ENCODE measurements around the gene EGFL8.

EGFL8 gene

DNA sequence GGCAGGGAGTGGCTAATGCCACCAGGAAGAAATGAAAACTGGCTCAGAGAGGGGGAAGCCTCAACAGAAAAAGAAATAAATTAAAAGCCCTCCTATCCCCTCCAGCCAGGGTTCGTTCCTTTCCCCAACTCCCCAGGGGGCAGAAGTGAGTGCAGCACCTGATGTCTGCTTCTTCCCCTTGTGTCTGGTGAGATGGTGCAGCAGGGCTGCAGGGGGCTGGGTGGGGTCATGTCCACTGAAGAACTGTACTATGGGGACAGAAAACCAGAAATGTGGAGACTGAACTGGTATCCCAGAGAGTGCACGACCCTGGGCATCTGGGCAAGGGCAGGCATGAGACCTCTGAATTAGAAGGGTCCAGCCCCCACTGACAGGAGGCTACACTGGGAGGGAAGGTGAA, 4.0 kb downstream of the EGFL8 start:
- no peak for DNase-seq (ENCODE audit: low spot score)

GRCh38 chr6:32168807-32169591, 4.6 kb downstream of the EGFL8 start:
- no peak for DNase-seq (ENCODE audit: low spot score)

GRCh38 chr6:32170294-32170693, 5.9 kb downstream of the EGFL8 start:
- DNase-seq (ENCODE audit: low spot score) = no peak

DNA sequence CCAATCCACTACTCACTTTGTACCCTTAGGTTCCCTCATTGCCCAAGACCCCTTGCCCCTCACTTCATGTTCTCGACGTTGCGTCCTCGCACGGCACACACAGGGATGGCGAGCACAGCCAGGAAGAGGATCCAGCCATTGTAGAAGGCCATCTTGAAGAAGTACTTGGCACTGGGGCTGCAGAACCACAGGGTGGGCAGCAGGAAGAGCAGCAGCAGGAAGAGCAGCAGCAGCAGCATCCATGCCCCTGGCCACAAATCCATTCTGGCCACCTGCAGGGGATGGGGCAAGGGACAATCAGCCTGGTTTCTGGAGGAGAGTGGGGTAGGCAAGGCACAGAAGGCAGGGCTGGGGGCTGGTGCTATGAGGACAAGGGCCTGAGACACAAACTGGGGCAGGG, 6.8 kb downstream of the EGFL8 start:
- DNase-seq (ENCODE audit: low spot score) = no peak

DNA sequence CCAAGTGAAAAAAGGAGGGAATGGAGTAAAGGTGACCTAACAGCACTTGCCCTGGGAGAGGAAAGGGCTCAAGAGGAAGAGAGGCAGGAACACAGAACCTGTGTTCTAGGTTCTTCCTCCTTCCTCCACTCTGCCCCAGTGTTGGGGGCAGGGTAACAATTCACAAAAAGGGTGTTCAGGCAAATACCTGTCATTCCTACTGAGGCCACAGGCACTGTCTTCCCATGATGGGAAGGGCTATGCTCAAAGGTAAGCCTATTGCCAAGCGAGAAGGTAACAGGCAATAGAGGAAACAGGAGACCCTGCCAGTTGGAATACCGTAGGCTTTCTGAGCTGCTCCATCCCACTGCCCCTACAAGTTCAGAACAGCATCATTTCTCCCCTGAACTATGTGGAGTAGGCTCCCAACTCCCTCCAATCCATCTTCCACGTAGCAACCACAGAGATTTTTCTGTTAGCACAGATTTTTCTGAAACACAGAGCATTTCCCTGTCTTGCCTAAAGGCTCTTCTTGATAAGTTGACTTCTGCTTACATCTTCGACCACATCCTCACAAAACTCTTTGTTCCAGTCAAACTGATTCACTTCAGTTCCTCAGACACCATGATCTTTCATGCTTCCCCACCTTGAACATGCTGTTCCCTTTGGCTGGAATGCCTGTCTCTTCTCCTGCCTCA, 8.8 kb downstream of the EGFL8 start:
- DNase-seq (ENCODE audit: low spot score) = no peak

DNA sequence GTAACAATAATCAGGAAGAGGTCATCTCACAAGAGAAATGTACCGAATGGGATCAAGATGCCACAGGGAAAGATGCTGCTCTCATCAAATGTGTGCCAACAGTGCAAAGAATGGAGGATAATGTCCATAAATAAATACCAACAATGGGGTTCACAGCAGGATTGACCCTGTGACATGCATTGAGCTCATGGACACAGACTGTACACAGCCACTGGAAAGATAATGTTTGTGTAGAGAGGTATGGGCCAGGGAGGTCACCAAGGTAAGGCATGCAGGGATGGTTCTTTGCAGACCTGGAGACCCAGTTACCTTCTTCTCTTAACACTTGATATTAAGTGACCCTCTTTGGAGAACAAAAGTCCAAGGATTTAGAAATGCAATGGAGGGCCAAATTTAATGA, 10.0 kb downstream of the EGFL8 start:
- DNase-seq (ENCODE audit: low spot score) = no peak

- no peak for DNase-seq (ENCODE audit: low spot score)
Measured at GRCh38 chr6:32175322-32175710, 10.9 kb downstream of the EGFL8 start.

- peak; percentile 98 for DNase-seq (ENCODE audit: low spot score)
Measured at GRCh38 chr6:32175711-32176475, 11.5 kb downstream of the EGFL8 start, which contains the start of gene AGPAT1. TSS of gene AGPAT1 (minus strand) at chr6:32176084. CDS start at chr6:32171496, 4,588 bp downstream.

GRCh38 chr6:32176476-32177182, 12.2 kb downstream of the EGFL8 start:
- DNase-seq (ENCODE audit: low spot score) = no peak

- DNase-seq (ENCODE audit: low spot score) = peak; percentile 53
Measured at GRCh38 chr6:32177183-32177787, 12.9 kb downstream of the EGFL8 start.

DNA sequence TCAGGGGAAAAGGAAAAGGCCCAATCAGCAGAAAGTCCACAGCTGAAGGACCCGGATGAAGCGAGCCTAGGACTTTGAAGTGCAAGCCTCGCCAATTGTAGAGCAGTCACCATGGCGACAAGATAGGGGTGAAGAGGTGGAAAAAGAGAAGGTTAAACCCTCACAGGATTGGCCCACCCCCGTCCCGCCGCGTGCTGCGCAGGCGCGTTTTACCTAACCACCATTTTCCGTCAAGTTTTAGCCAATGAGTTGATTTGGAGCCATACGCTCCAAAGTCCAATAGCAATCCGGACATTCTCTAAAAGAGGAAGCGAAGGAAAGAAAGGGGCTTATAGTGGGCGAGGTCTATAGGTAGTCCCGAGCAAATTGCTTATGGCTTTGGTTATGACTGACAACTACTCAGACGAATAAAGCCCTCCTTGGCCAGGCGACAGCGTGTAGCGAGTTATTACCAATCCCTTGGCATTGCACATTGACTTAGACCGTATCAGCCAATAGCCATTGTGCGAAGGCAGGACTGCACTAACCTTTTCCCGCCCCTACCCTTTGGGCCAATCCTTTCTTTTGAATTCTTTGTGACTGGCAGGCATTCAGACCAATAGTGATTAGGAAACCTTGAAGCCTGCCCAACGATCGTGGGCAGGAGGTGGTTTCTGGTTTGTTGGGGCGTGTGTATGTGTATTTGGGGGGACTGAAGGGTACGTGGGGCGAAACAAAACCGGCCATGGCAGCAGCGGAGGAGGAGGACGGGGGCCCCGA, 13.6 kb downstream of the EGFL8 start, which contains the start of gene RNF5:
RNF5 (plus strand) TSS at position 618 of the 759 bp plus-strand sequence; CDS start at position 725, 107 bp downstream.
- peak; percentile 99 for DNase-seq (ENCODE audit: low spot score)

DNA sequence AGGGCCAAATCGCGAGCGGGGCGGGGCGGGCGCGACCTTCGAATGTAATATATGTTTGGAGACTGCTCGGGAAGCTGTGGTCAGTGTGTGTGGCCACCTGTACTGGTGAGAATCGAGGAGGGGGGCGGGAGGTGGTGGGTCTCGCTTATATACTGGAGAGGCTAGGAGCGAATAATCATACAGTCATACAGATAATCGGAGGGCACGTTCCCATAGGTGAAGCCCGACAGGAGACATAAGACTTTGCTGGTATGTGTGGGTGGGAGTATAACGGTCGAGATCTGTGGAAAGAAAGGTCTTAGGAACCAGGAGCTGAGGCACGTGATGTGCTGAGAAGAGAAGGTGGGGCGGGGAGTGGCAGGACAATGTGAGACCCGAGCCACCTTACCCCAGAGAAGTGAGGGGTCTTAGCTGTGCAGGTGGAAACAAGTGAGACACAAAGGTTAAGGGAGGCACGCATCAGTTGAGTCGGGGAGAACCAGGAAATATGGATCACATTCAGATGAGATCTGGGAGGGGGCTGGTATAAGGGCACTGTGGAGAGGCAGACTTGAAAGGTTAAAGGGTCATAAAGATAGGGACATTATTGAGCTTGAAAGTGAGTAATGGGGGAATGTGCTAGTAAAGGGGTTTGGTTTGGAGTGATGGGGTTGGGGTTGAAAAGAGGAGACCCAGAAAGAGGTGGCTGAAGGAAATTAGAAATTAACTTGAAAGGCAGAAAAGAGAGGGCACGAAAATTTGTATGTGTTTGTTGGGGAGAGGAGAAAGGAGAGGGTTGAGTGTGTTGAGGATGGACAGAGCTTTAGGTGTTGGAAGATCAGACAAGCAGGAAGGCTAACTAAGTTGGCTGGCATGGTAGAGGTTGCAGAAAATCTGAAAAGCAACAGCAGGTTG, 14.4 kb downstream of the EGFL8 start:
- no peak for DNase-seq (ENCODE audit: low spot score)

DNA sequence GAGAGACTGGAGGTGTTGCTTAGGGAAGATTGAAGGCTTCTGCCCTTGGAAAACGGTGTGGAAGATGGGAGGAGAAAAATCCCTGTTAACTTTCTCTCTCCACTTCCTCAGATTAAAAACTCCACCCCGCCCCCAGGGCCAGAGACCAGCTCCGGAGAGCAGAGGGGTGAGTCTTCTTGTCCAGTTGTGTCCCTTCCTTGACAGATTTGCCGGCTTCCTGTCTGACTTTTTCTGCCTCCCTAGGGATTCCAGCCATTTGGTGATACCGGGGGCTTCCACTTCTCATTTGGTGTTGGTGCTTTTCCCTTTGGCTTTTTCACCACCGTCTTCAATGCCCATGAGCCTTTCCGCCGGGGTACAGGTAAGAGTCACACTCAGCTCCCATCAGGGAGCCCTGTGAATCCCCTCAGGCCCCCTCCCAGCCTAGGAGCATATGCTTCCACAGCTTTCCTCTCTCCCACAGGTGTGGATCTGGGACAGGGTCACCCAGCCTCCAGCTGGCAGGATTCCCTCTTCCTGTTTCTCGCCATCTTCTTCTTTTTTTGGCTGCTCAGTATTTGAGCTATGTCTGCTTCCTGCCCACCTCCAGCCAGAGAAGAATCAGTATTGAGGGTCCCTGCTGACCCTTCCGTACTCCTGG, 15.5 kb downstream of the EGFL8 start:
- no peak for DNase-seq (ENCODE audit: low spot score)

GRCh38 chr6:32181148-32181702, 16.8 kb downstream of the EGFL8 start:
- no peak for DNase-seq (ENCODE audit: low spot score)

DNA sequence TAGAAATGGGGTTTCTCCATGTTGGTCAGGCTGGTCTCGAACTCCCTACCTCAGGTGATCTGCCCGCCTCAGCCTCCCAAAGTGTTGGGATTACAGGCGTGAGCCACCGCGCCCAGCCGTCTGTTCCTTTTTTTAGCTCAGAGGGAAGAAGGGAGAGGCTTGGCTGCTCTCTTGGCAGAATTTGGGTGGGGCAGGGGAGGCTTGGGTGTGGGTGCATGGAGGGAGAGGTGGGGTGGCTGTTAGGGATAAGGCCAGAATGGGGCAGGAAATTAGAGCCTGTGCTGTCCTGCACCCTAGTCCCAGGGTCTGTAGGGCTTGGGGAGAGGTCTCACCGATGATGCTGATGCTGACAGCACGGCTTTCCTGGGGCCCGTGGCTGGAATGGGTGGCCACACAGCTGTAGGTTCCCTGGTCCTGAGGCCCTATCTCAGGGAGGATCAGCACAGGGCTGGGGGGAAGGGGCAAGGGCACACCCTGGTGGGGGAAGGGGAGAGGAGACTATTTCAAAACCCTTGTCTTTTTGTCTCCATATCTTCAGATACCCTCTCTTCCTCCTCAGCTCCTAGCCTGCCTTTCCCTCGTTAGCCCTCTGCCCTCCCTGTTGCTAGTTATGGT, 17.6 kb downstream of the EGFL8 start:
- DNase-seq (ENCODE audit: low spot score) = no peak

- DNase-seq (ENCODE audit: low spot score) = no peak
Measured at GRCh38 chr6:32182555-32182981, 18.2 kb downstream of the EGFL8 start.

GRCh38 chr6:32183030-32183429, 18.6 kb downstream of the EGFL8 start:
- DNase-seq (ENCODE audit: low spot score) = no peak

DNA sequence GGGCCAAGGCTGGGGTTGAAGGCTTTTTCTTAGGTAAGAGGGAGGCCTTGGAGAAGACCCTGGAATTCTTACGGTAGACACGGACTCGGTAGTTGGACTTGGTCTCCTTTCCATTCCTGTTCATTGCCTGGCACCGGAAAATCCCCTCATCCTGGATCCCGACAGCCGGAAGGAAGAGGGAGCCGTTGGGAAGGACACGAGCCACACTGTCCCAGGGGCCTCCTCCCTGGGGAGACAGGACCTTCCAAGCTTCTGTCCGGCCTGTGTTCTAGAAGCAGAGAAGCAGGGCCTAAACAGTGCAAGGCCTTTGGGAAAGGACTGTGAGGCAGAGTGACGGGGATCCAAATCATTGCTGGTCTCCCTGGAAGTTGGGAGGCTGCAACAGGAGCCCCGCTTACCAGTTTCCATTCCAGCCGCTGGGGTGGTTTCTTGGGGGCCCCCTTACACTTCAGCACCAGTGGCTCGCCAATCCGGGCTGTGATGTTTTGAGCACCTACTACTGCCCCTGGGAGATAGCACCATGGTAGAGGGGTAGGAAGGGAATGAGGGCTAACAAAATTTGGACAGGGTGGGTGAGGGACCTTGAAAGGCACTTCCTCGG, 19.2 kb downstream of the EGFL8 start:
- DNase-seq (ENCODE audit: low spot score) = no peak
